Measurements from ENCODE around the gene LECT2.

The LECT2 gene

GRCh38 chr5:135937245-135937911 is 17.4 kb downstream of the LECT2 start:
- no peak for DNase-seq (ENCODE audit: low read depth in 2 of 2)

DNA sequence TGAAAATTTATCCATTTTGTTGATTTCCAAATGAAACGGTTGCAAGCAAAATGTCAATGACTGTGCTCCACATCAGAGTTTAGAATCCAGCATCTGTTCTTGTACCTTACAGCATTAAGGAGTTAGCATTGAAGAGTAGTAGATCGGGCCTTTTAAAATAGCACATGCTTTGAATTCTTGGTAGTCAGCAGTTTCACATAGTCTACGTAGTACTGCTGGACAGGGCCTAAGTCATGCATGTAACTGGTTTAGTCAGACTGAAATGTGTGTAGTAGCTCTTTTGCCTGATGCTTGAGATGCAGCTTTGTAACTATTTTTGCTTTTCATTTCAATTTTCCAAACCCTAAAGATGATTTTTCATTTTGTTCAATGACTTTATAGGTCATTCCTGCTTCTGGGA is 19.8 kb downstream of the LECT2 start:
- DNase-seq (ENCODE audit: low read depth in 2 of 2): no peak

DNA sequence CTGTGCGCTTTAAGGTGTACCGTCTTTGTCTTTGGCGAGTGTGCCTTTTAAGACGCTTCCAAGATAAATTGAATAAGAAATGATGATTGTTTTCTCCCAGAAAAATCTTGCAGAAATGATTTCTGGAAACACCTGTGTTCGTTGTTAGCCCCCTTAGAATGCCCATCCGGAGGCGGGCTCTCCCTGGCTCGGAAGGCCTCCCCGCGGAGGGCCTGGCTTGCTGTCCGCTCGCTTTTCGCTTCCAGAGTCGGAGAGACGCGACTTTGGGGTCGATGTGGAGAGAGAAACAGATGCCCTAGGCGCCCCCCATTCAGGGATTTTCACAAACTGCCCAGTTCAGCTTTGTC is 23.9 kb downstream of the LECT2 start:
- DNase-seq (ENCODE audit: low read depth in 2 of 2): no peak

DNA sequence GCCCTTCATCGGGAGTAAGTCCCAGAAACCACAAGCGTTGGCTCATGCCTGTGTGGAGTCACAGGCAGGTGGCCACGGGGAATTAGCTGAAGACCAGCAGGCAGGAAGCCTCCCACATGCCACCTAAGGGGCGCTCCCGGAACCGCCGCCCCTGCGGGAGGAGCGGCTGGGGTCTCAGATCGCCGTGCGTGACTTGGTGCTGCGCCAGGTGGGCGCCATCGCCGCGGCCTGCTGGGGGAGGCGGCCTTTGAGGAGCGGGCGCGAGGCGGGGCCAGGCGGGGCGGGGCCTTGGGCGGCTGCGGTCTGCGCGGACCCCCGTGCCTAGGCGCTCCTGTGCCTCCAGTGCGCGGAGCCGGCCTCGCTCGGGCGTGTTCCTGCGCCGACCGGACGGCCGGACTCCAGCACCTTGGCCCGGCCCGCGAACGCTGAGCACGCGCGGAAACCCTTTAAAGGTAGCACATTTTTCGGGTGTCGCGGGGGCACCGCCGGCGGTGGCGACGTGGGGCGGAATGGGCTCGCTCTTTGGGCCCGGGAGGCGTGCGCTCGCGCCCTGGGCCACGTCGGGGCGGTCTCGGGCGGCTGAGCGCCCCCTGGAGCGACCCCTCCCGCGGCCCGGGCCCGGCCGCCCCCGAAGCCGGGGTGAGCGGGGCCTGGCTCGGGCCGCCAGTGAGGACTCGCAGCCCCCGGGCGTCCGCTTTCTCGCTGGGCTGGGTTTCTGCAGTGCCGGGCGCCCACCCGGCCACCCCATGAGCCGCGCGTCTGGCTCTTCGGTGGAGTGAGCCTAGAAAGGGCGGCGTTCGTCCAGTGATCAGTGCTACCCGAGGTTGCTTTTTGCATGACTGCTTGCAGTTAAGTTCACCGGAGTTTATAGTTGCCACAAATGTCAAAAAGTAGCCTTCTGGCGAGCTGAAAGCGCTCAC is 24.5 kb downstream of the LECT2 start:
- no peak for DNase-seq (ENCODE audit: low read depth in 2 of 2)

- no peak for DNase-seq (ENCODE audit: low read depth in 2 of 2)
Measured at GRCh38 chr5:135921388-135921787, 33.4 kb downstream of the LECT2 start.

DNA sequence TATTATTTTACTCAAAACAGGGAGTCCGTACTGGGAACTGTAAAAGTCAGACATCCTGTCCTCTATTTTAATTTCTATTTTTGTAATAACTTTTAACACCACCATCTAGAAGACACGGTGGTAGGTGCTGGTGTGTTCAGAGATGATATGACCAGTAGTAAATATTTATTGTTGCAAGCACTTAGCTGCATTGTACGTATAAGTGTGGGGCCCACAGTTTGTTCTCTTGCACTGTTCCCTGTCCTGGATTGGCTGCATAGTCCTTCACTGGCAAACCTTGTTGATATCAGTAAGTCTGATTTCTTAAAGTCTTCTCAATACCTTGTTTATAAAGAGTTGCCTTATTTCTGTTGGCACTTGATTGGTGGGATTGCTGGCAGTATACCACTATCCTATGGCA is 34.6 kb downstream of the LECT2 start:
- no peak for DNase-seq (ENCODE audit: low read depth in 2 of 2)

- no peak for DNase-seq (ENCODE audit: low read depth in 2 of 2)
Measured at GRCh38 chr5:135916638-135917263, 38.0 kb downstream of the LECT2 start.

DNA sequence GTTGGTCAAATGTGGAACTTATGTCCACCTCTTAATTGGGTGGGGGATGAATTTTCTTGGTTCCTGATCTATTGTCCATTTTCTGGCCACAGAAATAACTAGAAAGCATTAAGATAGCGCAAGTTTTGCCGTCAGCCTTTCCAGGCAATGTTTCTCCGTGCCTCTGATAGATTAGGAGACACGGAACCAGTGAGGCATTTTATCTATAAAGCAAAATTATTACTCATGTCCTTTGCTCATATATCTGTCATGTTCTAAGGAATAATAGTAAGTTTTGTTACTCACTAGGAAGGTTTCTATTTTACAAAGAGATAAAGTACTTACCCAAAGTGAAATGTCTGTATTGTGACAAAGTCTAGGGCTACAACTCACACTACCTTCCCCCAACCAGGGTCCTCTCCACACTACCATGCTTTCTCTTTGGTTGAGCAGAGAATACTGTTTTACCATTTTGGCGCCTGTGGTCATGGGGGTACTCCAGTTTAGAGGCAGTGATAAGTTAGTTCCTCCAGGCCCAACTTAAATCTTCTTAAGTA is 39.2 kb downstream of the LECT2 start:
- DNase-seq (ENCODE audit: low read depth in 2 of 2): no peak

GRCh38 chr5:135913713-135914626 is 40.8 kb downstream of the LECT2 start:
- no peak for DNase-seq (ENCODE audit: low read depth in 2 of 2)

DNA sequence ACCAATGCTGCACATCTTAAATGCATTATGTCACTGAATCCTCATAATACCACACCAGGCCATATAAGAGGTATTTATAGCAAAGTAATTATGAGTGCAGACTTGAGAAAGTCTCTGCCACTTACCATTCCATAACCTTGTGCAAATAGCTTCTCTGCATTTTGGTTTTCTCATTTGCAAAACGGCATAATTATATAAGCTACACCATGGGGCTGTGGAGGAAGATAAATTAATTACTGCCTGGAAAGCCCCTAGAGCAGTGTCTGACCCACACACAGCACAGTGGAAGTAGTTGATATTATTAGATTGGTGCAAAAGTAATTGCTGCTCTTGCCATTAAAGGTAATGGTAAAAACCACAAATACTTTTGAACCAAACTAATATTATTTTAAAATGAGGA is 49.6 kb downstream of the LECT2 start:
- no peak for DNase-seq (ENCODE audit: low read depth in 2 of 2)

GRCh38 chr5:135901633-135902032 is 53.1 kb downstream of the LECT2 start:
- no peak for DNase-seq (ENCODE audit: low read depth in 2 of 2)

GRCh38 chr5:135900276-135900675 is 54.5 kb downstream of the LECT2 start:
- DNase-seq (ENCODE audit: low read depth in 2 of 2): no peak

DNA sequence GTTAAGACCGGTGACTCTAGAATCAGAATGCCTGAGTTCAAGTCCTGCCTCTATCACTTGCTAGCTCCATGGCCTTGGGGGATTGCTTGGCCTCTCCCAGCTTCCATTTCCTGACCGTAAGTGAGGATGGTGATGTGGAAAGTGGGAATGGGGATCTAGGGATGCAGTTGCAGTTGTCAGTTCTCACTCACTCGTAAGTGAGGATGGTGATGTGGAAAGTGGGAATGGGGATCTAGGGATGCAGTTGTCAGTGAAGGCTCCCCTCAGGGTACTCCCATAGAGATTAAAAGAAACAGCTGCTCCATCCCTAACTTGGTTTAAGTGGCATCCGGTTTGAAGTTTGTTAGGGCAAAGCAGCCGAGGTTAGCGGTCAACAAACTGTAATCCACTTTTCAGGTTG is 56.1 kb downstream of the LECT2 start:
- no peak for DNase-seq (ENCODE audit: low read depth in 2 of 2)
